Liver (tissue), 3 donors: ENCODE measurements around the gene ITGA11.

Experiments used
- CTCF ChIP-seq: fragments of 150-350 bp; IDR thresholded peaks from 2 replicates; pipeline ENCODE4 v1.5.1; 2017; ENCODE audit warnings: improper control_type of control experiment, low read depth, low read length; ENCODE audit not compliant: missing input control
- HNF4A ChIP-seq, 2 donors: conservative IDR thresholded peaks; 2 replicates each; pipeline ENCODE4 v1.6.1; 2016; ENCODE audit warnings: antibody characterized with exemption in 2 of 2, mild to moderate bottlenecking in 2 of 2
- JUND ChIP-seq, 2 donors: IDR thresholded peaks; 2 replicates each; pipeline ENCODE4 v1.6.1; 2016; ENCODE audit warnings: antibody characterized with exemption in 2 of 2
- MAX ChIP-seq: IDR thresholded peaks from 2 replicates; pipeline ENCODE4 v1.6.1; 2016; ENCODE audit warnings: antibody characterized with exemption
- NR2F2 ChIP-seq: IDR thresholded peaks from 2 replicates; pipeline ENCODE4 v1.6.1; 2016; ENCODE audit warnings: antibody characterized with exemption
- REST ChIP-seq: IDR thresholded peaks from 2 replicates; pipeline ENCODE4 v1.6.1; 2016; ENCODE audit warnings: antibody characterized with exemption, mild to moderate bottlenecking
- YY1 ChIP-seq: IDR thresholded peaks from 2 replicates; pipeline ENCODE4 v1.6.1; 2016; ENCODE audit warnings: antibody characterized with exemption, mild to moderate bottlenecking
- donor health status: healthy.
- donor health status: healthy.

GRCh38 chr15:68252925-68253534 is 178.9 kb downstream of the ITGA11 start:
- TF ChIP-seq CTCF (peak; percentile 93), YY1 (no peak), REST (no peak), JUND (IDR thresholded peaks at IDR 0.05) (no peak), HNF4A (conservative IDR thresholded peaks at IDR 0.05) (no peak), NR2F2 (no peak), MAX (no peak)
